Uterus (tissue), 4 donors: ENCODE measurements around the gene MYL7. TPM values are rescaled to one million over a fixed set of nuclear protein-coding genes. Genes with fewer than 3 reads are reported as not detected.

ENCODE experiments used
- DNase-seq, 2 donors: peaks; one replicate each; pipeline ENCODE4 v3.0.0-alpha.2; 2019 to 2020
- H3K27ac ChIP-seq, 2 donors: fragments of 200-600 bp; sonication (generic); 1 replicate in 1 of 2; 2 replicates in 1 of 2; pipeline ENCODE4 v1.5.1; 2016 to 2018
- H3K27me3 ChIP-seq, 2 donors: fragments of 200-600 bp; sonication (generic); one replicate each; pipeline ENCODE4 v1.5.1; 2018 to 2019; ENCODE audit warnings: control low read depth in 1 of 2
- H3K36me3 ChIP-seq, 2 donors: fragments of 200-600 bp; sonication (generic); one replicate each; pipeline ENCODE4 v1.5.1; 2019; ENCODE audit warnings: control low read depth in 1 of 2
- H3K4me1 ChIP-seq, 2 donors: fragments of 200-600 bp; sonication (generic); one replicate each; pipeline ENCODE4 v1.5.1; 2018 to 2019; ENCODE audit warnings: control low read depth in 1 of 2
- H3K4me3 ChIP-seq, 2 donors: fragments of 200-600 bp; sonication (generic); 1 replicate in 1 of 2; 2 replicates in 1 of 2; pipeline ENCODE4 v1.5.1; 2018 to 2019; ENCODE audit warnings: mild to moderate bottlenecking in 1 of 2
- H3K9me3 ChIP-seq, 2 donors: fragments of 200-600 bp; sonication (generic); one replicate each; pipeline ENCODE4 v1.5.1; 2019; ENCODE audit warnings: control low read depth in 1 of 2
- POLR2A ChIP-seq, 2 donors: fragments of 450-650 bp; IDR thresholded peaks; one replicate each; pipeline ENCODE4 v1.6.1; 2016; ENCODE audit warnings: antibody characterized with exemption in 2 of 2, mild to moderate bottlenecking in 1 of 2, moderate library complexity in 1 of 2
- intact Hi-C: fragments of 100-400 bp; cut with DNase I; formaldehyde crosslinking; loops from one replicate; pipeline ENCODE4 v1.15.1; 2023; ENCODE audit warnings: low total_unique reads
- total RNA-seq, 4 donors: library from RNA; depleted of rRNA in 3 of 4; stranded (reverse); fragments of >200 nt in 3 of 4; gene quantifications; one replicate each; pipeline versions ENCODE4 v1.1.0 to v1.2.4, GENCODE V29; 2014 to 2023
- TF ChIP-seq, protein P1 (sequence below), 4 experiments: fragments of 200-600 bp in 2 of 4; fragments of 450-650 bp in 2 of 4; sonication (generic) in 2 of 4; IDR thresholded peaks; one replicate each; pipeline ENCODE4 v1.5.1; 2016 to 2019; ENCODE audit warnings: antibody characterized with exemption in 4 of 4, mild to moderate bottlenecking in 2 of 4, moderate library complexity in 1 of 4
- donor health status: DM: yes; HTN: yes; CAD: no.

Gene MYL7
- total RNA-seq, 4 donors from 2014 or later: not detected

DNA sequence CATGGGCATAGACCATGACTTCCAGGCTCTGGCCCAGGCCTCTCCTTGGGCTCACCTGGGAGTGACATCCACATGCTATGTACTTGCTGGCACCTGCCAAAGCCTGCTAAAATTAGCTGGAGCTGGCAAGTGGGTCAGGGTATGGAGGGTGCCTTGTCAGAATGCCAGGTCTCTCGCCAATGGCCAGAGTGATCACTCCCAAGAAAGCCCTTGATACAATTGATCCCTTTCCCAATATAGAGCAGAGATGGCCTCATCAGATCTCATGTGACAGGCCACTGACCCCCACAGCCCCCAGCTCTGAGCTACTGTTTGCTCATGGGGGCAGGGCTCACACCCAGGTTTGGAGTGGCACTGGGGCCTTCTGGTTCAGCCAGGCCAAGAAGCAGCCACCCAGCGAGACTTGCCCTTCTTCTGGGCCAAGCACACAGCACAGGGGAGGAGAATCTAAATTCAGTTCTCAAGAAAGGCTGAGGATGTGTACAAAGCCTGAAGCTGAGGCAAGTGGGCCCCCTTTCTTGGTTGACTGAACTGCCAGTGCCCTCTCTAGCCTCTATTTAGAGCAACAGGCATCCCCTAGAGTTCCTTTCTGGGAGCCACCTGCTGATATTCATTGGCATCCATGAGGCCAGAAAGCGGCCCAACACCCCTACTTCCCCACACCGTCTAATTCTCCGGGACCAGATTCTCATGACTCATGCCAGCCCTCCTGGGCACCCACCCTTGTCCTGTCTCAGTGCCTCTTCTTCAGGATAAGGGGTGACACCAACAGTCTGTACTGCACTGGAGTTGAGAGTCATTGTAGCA lies 18.9 kb upstream of the MYL7 start:
- Histone ChIP-seq H3K9me3 (no peaks in the 10 kb centered on the region), H3K27ac (no peak overlapping the region), H3K36me3 (no peaks in the 10 kb centered on the region), H3K27me3 (no peaks in the 10 kb centered on the region), H3K4me3 (no peak overlapping the region), H3K4me1 (no peaks in the 10 kb centered on the region)
- no peak for DNase-seq
- intact Hi-C loops: no loop called here
- no peak for TF ChIP-seq POLR2A (IDR thresholded peaks at IDR 0.05)
- TF ChIP-seq, protein P1, sequence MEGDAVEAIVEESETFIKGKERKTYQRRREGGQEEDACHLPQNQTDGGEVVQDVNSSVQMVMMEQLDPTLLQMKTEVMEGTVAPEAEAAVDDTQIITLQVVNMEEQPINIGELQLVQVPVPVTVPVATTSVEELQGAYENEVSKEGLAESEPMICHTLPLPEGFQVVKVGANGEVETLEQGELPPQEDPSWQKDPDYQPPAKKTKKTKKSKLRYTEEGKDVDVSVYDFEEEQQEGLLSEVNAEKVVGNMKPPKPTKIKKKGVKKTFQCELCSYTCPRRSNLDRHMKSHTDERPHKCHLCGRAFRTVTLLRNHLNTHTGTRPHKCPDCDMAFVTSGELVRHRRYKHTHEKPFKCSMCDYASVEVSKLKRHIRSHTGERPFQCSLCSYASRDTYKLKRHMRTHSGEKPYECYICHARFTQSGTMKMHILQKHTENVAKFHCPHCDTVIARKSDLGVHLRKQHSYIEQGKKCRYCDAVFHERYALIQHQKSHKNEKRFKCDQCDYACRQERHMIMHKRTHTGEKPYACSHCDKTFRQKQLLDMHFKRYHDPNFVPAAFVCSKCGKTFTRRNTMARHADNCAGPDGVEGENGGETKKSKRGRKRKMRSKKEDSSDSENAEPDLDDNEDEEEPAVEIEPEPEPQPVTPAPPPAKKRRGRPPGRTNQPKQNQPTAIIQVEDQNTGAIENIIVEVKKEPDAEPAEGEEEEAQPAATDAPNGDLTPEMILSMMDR (IDR thresholded peaks at IDR 0.05): no peak

DNA sequence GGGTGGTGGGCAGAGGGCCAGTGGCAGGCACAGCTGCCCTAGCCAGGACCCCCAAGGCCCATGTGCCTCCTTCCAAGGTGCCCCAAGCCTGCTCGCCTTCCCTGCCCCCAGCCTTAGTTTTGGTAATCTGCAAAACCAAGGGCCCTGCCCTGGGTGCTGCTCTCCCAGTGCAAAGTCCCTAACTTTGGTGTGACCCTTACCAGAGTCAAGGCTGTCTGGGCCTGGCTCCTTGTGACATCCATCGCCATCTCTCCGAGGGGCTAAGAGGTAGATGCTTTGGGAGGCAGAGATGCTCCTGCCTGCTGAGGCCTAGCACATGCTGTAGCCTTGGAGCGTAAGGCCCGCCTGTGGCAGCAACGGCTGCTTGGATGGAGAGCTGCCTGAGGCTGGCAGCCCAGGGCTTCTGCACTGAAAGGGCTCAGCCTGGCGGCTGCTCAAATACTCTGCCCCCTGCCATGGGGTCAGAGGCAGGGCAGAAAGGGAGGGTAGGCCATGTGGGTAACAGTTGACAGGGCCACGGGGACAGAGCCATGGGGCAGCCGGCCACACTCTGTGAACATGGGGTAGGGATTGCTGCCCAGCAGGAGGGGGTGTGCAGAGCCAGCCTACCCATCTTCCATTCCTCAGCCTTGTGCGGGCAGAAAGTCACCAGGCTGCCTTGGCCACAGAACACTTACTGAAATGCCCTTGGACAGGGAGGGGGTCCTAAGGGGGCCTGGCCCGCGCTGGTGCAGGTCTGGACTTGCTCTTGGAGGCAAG lies 17.9 kb upstream of the MYL7 start:
- intact Hi-C loops: no loop called here
- Histone ChIP-seq H3K27me3 (no peaks in the 10 kb centered on the region), H3K36me3 (no peaks in the 10 kb centered on the region), H3K4me3 (no peak overlapping the region), H3K4me1 (no peaks in the 10 kb centered on the region), H3K27ac (no peak overlapping the region), H3K9me3 (no peaks in the 10 kb centered on the region)
- no peak for TF ChIP-seq POLR2A (IDR thresholded peaks at IDR 0.05)
- TF ChIP-seq, protein P1 (IDR thresholded peaks at IDR 0.05): no peak
- DNase-seq: no peak

DNA sequence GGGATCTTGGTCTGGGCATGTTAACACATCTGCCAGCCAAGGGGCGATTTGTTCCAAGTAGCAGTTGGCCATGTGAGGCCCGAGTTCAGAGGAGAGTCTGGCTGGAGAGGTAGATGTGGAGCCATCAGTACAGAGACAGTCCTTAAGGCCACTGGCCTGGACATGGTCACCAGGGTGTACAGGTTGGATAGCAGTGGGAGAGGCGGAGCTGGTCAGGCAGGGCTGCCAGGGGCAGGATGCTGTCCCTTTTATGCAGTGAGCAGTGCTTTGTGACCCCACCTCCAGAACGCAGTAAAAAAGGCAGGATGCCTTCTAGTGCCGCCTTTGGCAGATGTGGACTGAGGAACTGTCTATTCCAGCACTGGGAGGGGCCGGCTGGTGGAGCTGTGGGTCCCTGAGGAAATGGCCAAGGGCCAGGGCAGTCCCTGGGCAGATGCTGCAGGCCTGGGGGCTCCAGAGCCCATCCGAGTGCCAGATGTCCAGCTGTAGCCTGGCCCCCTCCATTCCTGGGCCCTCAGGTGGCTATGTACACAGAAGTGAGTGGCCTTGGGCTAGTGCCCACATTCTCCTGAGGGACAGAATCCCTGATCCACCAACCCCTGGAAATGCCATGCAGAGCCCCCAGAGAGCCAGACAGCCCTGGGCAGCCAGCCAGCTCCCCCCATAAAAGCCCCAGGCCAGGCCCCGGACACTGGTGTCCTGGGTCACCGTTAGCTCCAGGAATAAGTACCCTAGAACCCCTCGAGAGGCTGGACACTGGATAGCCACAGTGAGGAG lies 17.2 kb upstream of the MYL7 start:
- Histone ChIP-seq H3K9me3 (no peaks in the 10 kb centered on the region), H3K36me3 (no peaks in the 10 kb centered on the region), H3K4me1 (no peaks in the 10 kb centered on the region), H3K4me3 (no peak overlapping the region), H3K27ac (no peak overlapping the region), H3K27me3 (no peaks in the 10 kb centered on the region)
- no peak for DNase-seq
- TF ChIP-seq, protein P1 (IDR thresholded peaks at IDR 0.05): no peak
- no peak for TF ChIP-seq POLR2A (IDR thresholded peaks at IDR 0.05)
- intact Hi-C loops: no loop called here

DNA sequence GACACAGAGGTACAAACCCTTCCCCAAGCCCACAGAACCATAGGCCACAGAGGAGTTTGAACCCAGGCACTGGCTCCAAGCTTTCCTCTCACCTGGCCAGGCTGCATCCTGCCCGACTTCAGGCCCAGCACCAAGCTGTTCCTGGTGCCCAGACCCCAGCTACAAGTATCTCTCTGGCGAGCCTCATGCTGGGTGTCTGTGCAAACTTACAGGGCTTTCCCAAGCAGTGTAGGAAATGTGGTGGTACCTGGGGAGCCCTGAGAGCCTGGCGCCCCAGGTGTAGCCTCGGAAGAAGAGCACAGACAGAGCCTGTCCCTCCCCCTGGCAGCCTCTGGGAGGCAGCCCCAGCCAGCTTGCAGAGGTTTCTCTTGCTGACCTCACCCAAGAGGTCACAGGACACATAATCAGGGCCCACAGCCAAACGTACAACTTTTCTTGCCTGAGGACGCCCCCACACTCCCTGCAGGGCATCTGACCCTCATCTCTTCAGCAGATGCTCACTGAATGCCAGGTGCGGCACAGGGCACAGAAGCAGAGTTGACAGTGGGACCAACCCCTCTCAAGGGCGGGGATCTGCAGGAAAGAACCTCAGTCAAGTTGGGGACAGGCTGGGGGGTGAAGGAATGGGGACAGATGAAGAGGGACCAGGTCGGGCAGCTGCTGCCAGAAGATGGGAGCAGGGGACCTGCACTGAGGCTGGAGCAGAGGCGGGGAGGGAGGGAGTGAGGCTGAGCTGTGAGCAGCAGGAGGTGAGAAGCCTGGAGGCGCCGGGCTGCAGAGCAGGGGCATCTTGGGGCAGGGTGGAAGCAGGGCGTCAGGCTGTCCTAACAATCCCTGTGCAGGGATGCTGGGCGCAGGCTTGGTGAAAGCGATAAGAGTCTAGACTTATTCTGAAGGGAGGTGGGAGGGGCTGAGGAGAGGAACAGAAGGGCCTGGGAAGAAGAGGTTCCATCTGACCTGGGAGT lies 16.3 kb upstream of the MYL7 start:
- Histone ChIP-seq H3K27ac (no peak overlapping the region), H3K27me3 (no peaks in the 10 kb centered on the region), H3K9me3 (no peaks in the 10 kb centered on the region), H3K36me3 (no peaks in the 10 kb centered on the region), H3K4me1 (no peaks in the 10 kb centered on the region), H3K4me3 (no peak overlapping the region)
- intact Hi-C loops: no loop called here
- TF ChIP-seq, protein P1 (IDR thresholded peaks at IDR 0.05): no peak
- TF ChIP-seq POLR2A (IDR thresholded peaks at IDR 0.05): no peak
- DNase-seq: no peak
